Chondrocyte (in vitro differentiated cells): ENCODE data around the gene KCNC4. TPM values are rescaled to one million over a fixed set of nuclear protein-coding genes. Genes with fewer than 3 reads are reported as not detected.

ENCODE experiments used
- DNase-seq: peaks from one replicate; pipeline ENCODE4 v3.0.0; 2021; ENCODE audit warnings: mixed read lengths, low spot score
- H3K27ac Mint-ChIP-seq: one replicate; pipeline ENCODE4 v1.8.0; 2021; ENCODE audit warnings: mild to moderate bottlenecking, moderate library complexity, mixed read lengths; ENCODE audit not compliant: unreplicated experiment
- H3K27me3 Mint-ChIP-seq: 2 replicates; pipeline ENCODE4 v1.8.0; 2021; ENCODE audit warnings: low read depth, mixed read lengths
- H3K36me3 Mint-ChIP-seq: 2 replicates; pipeline ENCODE4 v1.8.0; 2021; ENCODE audit warnings: low read depth, mixed read lengths
- H3K4me1 Mint-ChIP-seq: 2 replicates; pipeline ENCODE4 v1.8.0; 2021; ENCODE audit warnings: low read depth, mild to moderate bottlenecking, mixed read lengths
- H3K4me3 Mint-ChIP-seq: one replicate; pipeline ENCODE4 v1.8.0; 2021; ENCODE audit warnings: mild to moderate bottlenecking, moderate library complexity, mixed read lengths; ENCODE audit not compliant: unreplicated experiment
- H3K9me3 Mint-ChIP-seq: 2 replicates; pipeline ENCODE4 v1.8.0; 2021; ENCODE audit warnings: low read depth, mixed read lengths
- CTCF ChIP-seq: fragments of 200-600 bp; sonication (generic); IDR thresholded peaks from 2 replicates; pipeline ENCODE4 v1.5.0; 2021; ENCODE audit warnings: antibody characterized with exemption, mild to moderate bottlenecking, moderate library complexity
- total RNA-seq: library from RNA; stranded (reverse); gene quantifications from 3 replicates; pipeline ENCODE4 v1.2.1, GENCODE V29; 2021

KCNC4 gene
- total RNA-seq, 1 donor from 2014 or later: 2.7 TPM

GRCh38 chr1:110203021-110203661, 7.0 kb upstream of the KCNC4 start:
- H3K9me3 Mint-ChIP-seq: no peaks in the 10 kb centered on the region
- H3K27ac Mint-ChIP-seq: no peak overlapping the region
- H3K4me1 Mint-ChIP-seq: peaks cover 22% of the 10 kb centered on the region
- no peaks in the 10 kb centered on the region for H3K36me3 Mint-ChIP-seq
- peak; percentile 95 for TF ChIP-seq CTCF
- DNase-seq: no peak
- no peak overlapping the region for H3K4me3 Mint-ChIP-seq
- H3K27me3 Mint-ChIP-seq: peaks cover 3% of the 10 kb centered on the region

DNA sequence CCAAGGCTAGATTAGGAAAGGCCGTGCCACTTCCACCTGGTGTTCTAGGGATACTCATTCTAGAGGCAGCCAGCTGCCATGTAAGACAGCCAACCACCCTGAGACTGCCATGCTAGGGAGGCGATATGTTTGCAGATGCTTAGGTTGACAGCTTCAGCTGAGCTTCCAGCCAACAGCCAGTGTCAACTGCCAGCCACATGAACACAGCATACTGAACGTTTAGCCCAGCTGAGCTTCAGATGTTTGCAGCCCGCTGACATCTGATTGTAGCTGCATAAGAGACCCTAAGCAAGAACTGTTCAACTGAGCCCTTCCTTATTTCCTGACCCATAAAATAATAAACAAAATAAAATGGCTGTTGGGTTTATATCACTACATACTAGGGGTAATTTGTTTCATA, 5.0 kb upstream of the KCNC4 start:
- peaks cover 6% of the 10 kb centered on the region for H3K27me3 Mint-ChIP-seq

DNA sequence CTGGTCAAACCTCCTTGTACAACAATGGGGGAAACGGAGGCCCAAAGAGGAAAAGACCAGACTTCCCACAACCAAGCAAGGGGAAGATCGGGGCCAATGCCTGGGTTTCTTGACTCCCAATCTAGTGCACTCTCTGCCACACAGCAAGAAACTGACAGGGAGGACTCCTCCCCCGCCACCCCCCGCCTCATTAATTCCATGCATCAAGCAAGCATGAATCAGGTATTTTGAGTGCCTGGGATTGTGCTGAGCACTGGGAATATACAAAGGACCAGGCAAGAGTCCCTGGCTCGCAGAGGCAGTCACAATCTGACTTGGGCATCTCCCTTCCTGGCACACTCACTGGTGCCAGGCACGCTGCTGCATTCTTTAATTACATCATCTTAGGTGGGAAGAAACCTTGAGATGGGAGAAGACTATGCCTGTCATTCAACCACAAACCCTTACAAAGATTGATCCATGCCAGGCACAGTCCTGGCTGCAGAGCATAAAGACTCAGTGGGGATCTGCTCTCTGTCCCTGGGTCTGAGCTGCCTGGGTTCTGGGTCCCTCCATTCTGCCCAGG, 4.4 kb upstream of the KCNC4 start:
- peaks cover 6% of the 10 kb centered on the region for H3K27me3 Mint-ChIP-seq
- H3K36me3 Mint-ChIP-seq: no peaks in the 10 kb centered on the region
- H3K27ac Mint-ChIP-seq: no peak overlapping the region
- H3K9me3 Mint-ChIP-seq: no peaks in the 10 kb centered on the region
- no peak for DNase-seq
- TF ChIP-seq CTCF: no peak
- peaks cover 23% of the 10 kb centered on the region for H3K4me1 Mint-ChIP-seq
- no peak overlapping the region for H3K4me3 Mint-ChIP-seq

More for the DNA sequence above, 5.0 kb upstream of the KCNC4 start:
- H3K4me3 Mint-ChIP-seq: no peak overlapping the region
- peaks cover 28% of the 10 kb centered on the region for H3K4me1 Mint-ChIP-seq
- H3K9me3 Mint-ChIP-seq: no peaks in the 10 kb centered on the region
- H3K27ac Mint-ChIP-seq: no peak overlapping the region
- no peaks in the 10 kb centered on the region for H3K36me3 Mint-ChIP-seq
- no peak for TF ChIP-seq CTCF
- no peak for DNase-seq

DNA sequence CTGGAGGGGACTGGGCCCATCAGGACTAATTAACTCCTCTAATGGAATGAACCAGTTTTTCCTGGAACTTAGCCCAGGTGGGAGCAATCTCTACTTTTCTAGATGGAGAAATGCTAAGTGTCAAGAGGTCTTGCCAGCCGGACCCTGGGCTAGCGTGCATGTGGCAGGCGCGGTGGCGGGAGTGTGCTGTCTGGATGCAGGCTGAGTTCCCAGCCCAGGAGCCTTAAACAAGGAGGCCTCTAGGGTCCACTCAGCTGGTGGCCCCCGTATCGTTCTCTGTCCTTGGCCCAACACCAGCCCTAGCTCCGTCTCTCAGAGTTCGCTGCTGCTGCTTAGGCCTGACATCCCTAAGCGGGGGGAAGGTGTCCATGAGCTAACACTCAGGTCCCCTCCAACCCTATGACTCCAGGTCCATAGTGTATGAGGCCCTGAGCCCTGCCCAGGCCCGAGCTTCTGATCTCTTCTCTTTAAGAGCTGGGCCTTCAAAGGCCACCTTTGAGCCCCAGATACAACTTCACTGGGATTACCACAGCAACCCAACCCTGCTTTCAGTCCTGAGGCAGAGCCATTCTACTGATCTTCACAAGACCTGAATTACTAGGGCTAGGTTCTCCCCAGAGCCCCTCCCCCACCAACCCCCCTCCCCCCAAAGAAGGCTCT, 3.7 kb upstream of the KCNC4 start:
- H3K9me3 Mint-ChIP-seq: no peaks in the 10 kb centered on the region
- no peak overlapping the region for H3K4me3 Mint-ChIP-seq
- TF ChIP-seq CTCF: no peak
- H3K4me1 Mint-ChIP-seq: peaks cover 23% of the 10 kb centered on the region
- no peak for DNase-seq
- peaks cover 7% of the 10 kb centered on the region for H3K27me3 Mint-ChIP-seq
- no peak overlapping the region for H3K27ac Mint-ChIP-seq
- H3K36me3 Mint-ChIP-seq: no peaks in the 10 kb centered on the region

DNA sequence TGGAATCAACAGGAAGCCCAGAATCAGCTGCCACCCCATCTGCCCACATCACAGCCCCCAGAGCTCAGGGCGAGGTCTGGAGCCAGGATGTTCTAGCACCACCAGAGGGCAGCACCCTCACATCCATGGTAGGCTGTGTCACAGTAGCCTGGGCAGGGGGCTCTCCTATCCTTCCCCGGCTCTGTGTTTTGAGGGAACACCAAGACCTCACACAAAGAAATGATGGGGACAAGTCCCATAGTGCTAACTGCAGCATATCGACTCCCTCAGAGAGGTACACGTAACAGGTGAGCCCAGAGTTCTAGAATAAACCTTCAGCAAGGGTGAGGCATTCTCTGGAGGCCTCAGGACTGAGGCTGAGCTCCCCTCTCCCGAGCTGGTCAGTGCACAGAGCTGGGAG, 2.3 kb upstream of the KCNC4 start:
- Mint-ChIP-seq H3K4me1 (peaks cover 26% of the 10 kb centered on the region), H3K4me3 (no peak overlapping the region), H3K9me3 (no peaks in the 10 kb centered on the region), H3K27me3 (peaks cover 12% of the 10 kb centered on the region), H3K36me3 (no peaks in the 10 kb centered on the region), H3K27ac (no peak overlapping the region)
- TF ChIP-seq CTCF: peak; percentile 96
- DNase-seq: no peak
